ENCODE measurements around the gene RIPK4.

Gene RIPK4

DNA sequence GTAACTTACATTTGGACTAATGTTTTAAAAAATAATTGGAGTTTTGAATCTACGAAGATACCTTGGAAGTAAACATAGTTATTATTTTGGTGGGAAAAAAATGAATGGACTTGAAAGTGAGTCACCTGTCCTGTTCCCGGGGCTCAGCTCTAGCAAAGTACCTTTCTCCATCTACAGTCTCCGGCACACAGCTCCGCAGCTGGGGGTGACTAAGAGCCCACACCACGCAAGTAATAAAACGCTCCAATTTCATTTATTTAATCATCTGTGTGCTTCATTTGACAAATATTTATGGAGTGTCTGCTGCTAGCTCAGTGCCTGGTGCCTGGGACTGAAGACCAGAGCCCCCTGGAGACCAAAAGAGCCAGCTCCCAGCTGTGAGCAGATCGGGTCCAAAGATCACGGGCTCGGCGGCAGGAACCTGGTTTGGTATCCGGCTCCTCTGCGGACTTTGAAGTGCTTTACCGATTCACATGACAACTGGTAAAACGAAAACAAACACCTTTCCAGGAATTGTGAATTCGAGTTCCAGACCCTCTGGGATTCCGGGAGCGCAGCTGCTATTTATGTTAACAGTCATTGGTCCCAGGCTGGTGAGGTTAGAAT is 1.7 kb upstream of the RIPK4 start:
- peak; percentile 58 for DNase-seq

DNA sequence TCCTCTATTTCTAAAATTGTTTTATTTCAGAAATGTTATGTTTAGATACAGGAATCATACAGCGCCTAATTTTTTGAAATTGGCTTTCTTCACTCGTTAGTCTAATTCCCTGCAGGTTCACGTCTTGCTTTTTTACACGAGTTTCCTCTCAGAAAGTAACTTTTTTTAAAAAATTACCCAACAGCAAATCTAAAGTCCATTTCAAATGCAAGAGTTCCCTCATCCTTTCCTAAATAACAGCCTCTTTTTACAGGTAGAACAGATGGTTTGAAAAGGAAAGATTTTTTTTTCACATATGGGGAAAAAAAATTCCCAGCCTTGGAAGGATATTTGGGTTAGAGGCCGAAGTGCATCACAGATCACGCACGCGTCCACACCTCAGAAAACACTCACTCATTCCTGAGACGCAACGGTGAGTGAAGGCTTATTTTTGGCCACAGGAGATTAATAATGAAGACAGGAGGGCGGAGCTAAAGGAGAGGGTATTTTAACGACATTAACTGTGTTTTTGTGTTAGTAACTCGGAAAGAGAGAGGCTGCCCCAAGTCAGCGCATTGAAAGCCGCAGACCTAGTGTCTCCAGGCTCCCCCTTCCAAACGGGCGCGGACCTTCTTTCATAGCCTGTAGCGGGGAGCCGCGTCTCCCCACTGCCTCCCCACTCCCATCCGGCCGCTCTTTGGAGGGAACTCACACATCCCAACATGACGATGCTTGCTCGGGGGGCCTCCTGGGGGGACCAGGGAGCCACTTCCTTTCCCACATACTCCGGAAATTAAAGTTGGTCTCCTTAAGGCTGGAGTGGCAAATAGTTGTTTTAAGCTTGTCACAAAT is 969 bp upstream of the RIPK4 start:
- no peak for DNase-seq

DNA sequence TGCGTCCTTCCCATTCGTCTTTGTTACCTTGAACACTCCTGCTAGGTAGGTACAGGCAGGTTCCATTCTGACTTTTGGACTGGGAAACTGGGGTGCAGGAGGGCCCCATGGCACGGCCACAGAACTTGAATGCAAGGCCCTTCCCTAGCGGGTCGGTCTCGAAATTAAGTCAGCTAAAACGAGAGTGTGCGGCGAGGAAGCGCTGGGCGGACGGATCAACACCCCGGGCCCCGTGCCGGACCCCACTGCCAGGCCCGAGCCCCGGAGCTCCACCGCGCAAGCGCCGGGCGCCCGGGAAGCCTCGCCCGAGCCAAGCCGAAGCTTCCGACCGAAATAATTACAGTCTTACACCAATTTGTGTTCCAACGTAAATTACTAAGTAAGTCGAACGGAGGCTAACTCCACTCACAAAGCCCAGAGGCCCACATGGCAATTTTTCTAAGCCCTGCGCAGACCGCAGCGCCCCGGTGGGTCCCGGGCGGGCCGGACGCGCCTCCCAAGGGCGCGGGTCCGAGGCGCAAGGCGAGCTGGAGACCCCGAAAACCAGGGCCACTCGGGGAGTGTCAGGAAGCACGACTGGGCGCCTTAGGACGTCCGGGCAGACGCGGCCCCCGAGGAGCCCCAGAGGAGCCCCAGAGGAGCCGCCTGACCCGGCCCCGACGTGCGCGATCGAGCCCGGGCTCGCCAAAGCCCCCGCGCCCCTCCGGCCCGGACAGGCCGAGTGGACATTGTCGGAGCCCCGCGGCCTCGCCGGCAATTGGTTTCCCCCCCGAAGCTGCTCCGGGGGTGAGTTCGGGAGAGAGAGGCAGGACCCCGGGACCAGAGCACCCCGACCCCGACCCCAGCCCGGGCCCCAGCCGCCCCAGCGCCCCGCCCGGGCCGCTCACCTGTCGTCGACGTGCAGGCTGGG is 624 bp downstream of the RIPK4 start:
- DNase-seq, result no peak

DNA sequence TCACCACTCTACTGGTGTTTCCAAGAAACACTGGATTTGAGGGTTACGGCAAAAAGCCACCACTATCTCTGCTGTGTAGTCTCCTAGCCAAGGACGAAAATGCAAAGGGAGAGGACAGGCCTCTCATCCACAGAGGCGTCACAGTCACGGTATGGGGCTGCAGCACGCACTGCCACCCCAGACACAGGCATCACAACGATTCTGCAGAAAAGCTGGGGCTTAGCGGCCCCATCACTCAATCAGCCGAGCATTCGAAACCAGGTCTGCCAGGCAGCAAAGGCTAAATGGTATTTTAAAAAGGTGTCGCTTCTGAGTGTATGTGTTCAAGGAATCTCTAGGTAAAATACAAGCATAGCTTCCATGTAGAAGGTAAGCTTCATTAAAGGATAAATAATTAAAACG is 1.4 kb downstream of the RIPK4 start:
- DNase-seq, result no peak

DNA sequence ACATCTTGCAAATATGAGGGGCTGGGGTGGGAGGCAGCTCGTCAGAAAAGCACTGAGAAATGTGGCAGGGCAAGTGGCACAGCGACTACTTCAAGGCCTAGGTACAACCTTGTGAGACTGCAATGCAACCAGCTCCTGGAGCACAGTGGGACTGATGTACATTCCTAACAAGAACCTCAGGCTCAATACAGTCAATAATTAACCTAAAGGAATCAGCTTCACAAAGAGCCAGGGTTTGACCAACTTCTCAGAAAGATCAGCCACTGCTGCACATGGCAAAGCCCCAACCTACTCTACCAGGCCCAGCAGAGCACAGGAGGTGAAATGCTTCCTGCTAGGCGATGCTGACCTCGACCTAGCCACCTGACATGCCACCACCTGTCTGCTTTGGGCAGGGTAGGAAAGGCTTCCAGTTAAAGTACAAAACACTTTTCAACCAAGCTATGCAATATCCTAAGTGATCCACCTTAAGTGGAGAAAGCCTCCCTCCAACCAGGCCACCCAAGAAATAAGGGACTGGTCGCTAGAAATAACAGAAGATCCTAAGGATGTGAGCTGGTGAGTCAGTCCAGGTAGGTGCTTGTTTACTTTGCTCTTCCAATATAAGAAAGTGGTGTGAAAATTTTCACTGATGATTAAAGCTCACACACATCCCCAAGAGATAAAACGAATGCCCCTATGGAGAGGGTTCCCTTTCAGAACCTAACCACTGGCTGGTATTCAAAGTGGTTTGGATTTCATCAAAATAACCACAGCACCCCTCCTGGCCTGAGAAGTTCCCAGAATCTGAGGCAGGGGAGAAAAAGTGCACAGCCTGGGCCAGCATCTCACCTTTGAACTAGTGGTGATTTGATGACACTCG is 2.1 kb downstream of the RIPK4 start:
- DNase-seq, result peak; percentile 15

DNA sequence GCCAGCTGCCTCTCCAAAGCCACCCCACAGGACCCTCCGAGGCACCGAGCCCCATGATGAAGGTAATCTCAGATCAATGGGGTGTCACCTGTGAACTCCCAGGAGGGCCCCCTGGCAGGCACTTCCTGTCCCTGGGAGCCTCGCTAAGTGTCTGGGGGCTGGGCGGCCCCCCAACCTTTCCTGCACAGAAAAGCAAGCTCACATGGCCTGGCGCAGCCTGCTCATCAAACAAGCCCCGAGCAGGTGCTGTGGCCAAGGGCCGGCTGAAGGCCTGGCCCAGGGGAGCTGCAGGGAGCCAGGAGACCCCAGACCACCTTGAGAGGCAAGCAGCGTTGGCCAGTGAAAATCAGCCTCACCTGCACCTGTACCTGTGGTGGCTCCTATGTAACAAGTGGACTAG is 2.9 kb downstream of the RIPK4 start:
- DNase-seq, result no peak

DNA sequence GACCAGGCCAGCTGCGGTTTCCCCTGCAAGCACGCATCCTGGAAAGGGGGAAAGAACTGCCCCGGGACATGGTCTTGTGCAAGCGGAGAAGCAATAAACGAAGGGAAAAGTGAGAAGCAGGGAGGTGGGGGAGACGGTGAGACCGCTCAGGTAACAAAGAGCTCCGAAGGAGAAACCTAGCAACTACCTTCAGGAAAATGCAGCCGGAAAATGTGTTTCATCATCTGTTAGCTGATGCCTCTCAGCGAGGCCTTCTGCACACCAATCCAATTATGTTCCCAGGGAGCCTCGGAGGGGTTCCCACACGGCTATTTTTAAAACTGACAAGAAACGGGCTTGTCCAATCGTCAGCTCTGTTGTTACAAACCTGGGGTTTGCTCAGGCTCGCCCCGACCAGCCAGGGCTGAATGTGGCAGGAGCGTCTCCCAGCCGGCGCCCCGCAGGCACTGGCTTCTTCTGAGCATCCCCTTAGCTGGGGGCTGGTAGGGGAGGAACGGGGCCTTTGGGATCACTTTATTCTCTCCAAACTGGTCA is 3.4 kb downstream of the RIPK4 start:
- DNase-seq, result no peak

DNA sequence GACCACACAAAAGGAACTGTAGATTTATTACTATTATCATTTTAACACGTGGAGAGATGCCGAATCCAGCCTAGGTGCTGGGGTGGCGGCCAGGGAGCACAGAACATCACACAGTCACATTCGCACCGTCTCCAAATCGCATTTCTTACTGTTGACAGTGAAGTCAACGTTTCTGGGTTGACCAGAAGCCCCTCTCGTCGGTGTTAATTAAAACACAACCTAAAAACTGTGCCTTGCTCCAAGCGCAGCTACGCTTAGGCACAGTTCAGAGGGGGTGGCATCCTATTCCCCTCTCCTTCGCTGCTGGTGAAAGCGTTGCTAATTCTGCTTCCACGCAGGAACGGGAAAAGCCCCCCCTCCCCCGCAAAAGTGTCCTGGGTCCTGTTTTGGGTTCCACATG is 4.1 kb downstream of the RIPK4 start:
- DNase-seq, result no peak

DNA sequence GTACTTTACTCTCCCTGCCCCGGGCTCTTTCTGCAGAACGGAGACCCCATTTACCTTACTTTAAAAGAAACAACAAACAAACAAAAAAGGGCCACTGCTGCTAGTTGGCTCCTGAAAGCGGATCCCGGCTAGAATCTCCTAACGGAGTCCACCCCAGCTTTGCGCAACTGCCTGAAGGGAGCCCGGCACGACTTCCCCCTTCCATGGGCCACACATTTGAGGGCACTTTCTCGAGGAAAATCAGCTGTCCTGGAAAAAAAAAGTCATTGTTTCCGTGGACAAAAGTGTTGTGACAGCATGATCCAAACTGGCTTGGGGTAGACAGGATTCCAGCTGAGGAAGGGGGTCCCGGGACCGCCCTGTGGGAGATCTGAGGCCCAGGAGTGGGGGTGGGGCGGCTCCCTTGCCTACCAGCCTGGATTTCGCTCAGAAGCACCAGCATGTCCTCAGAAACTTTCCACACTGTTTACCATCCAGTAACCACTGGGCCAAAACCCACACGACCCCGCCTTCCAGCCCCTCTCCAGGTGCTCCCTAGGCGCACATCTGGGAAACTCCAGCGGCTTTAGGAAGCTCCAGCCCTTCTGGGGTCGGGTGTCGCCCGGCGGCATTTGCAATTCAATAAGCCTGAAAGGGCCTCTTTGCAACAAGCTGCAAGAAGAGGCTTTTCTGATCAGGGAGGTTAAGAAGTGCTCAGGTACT is 4.8 kb downstream of the RIPK4 start:
- no peak for DNase-seq

DNA sequence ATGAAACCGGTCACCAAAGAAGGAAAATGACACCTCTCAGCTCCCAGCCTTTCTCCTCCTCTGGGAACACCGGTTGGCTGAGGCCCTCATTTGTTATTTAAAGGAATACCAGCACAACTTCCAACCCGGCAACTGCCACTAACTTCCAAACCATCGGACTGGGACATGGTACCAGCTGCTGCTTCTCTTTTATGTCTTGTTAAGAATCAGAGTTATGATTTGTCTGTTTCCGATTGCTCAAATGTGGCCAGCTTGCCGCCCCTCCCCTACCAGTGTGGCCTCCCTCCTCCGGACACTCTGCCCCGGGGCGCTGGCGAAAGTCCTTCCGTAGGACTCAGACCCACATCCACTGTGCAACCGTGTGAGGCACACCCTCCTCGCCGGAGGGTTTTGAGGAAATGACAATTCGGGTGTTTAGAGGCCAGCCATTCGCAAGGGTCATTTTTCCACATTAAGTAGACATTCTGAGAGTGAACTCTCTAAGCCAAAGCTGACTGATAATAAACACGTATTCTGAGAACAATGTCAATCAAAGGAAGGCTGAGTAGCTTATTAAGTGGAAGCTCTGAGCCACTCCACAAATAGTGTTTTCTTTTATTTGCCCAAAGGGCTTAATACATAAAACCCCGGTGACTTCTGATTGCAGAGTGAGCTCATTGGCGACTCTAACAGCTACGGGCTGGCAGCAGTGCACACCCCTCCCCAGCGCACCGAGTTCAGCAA is 5.5 kb downstream of the RIPK4 start:
- peak; percentile 32 for DNase-seq

DNA sequence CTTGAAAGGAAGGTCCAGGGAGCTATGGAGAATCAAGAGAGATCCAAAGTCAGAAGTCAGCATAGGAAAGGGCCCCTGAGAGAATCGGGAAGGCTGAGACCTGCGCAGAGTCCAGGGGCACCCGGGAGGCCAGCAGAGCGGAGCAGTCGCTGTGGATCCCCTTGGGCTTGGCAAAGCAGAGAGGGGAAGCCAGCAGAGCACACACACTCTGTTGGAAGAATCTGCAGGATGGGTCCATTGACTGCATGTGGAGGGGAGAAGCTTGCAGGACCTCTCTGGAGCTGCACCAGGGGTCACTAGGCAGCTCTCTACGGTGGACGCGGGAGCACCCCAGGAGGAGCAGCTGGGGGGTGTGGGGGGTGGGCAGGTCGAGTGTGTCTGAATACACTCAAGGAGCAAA is 6.4 kb downstream of the RIPK4 start:
- no peak for DNase-seq

DNA sequence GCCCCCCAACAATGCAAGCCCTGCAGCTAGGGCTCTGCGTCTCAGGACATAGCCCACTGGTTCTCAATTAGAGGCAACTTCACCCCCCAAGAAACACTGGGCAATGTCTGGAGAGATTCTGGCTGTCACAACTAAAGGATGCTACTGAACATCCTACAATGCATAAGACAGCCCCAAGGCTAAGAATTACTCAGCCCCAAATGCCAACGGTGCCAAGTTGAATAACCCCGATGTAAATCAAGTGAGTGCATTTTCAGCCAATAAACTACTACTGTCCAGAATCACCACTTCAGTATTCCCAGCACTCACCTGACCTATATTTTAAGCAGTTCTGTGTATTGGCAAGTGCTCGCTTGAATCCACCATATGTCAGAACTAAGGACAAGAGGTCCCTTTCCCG is 6.9 kb downstream of the RIPK4 start:
- no peak for DNase-seq

DNA sequence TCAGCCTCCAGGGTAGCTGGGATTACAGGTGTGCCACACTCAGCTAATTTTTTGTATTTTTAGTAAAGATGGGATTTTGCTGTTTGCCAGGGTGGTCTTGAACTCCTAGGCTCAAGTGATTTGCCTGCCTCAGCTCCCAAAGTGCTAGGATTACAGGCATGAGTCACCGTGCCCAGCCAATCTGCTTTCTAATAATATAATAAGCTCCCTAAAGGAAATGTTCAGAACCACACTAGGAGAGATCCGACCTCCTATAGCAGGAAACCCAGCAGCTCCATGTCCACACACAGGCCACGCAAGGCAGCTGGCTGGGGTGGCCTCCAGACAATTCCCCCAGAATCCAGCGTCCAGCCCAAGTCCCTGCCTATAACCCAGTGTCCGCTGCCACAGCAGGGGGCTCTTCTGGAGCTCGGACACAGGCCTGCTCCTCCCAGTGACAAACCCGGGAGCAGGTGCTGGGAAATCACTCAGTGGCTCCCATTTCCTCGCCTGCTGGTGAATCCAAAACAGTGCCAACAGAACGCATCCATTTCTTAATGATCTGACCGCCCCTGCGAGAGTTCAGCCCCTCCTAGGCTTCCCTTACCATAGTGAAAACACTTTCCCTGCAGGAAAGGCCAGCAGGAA is 7.5 kb downstream of the RIPK4 start:
- no peak for DNase-seq

DNA sequence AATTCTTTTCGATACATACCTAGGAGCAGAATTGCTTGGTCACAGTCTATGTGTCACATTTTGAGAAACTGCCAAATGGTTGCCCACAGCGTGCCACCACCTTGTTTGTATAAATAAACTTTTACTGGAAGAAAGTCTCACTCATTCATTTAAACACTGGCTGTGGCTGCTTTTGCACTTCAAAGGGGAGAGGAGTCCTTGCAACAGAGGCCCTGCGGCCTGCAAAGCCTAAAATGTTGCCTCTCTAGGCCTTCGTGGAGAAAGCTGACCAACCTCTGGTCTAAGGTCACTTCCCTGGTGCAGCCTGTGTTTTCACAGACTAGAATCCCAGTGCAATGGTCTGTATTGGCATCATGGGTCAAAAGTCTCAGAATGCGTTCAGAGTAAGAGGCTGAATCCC is 8.3 kb downstream of the RIPK4 start:
- no peak for DNase-seq

DNA sequence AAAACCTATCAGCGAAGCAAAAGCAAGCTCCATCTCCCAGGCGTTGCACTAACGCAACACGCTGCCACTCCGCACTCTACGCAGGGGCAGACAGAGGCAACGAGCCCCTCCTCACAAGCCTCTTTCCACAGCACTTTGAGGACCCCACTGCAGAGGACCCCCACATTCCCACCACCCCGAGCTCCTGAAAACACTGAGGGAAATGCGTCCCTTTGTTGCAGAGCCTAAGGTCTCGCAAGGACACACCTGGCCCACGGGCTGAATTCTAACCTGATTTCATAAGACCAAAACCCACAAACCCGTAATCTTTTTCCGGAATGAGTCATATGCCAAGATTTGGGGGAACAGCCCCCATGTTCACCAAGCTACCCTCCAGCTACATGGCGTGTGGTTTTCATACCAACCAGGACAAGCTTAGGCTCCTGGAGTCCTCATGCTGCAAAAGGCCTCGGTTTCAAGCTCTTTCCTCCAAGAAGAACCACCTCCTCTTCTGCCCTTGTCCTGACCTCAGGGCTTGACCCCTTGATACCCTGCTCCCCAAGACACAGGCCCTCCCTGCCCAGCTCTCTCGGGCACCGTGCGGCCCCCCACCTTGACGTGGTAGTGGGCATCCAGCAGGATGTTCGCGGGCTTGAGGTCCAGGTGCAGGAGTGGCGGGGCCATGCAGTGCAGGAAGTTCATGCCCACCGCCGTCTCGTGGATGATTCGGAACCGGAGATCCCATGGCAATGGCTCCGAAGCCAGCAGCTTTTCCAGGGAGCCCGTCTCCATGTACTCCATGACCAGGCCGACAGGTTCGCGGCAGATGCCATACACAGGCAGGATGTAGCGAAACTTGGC is 10.7 kb downstream of the RIPK4 start:
- no peak for DNase-seq

DNA sequence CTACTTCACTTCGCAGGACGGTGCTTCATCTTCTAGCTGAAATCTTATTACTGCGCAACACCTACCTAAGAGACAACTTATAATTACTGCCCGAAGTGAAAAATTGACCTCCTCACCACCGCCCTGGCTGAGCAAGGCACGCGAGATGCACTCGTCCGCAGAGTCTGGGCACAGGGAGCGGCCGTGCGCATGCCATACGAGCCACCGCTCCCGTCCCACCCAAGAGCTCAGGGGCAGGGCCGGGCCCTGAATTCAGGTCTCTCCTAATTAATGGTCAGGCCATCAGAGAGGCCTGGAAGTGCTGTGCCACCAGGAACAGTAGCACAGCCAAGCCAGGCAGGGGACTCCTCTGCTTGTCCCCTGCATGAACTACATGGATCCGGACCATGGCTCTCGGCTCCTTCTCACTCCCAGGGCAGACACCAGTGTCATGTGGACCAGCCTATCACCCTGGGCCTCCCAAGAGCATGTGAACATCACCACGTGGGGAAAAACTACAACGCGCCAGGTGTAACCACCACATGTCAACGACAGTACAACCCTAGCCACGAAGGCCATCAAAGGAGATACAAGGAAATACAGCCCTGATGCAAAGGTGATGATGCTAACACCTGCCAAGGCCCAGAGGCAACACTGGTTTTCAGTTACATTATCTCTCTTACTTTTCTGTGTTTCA is 11.5 kb downstream of the RIPK4 start:
- no peak for DNase-seq

DNA sequence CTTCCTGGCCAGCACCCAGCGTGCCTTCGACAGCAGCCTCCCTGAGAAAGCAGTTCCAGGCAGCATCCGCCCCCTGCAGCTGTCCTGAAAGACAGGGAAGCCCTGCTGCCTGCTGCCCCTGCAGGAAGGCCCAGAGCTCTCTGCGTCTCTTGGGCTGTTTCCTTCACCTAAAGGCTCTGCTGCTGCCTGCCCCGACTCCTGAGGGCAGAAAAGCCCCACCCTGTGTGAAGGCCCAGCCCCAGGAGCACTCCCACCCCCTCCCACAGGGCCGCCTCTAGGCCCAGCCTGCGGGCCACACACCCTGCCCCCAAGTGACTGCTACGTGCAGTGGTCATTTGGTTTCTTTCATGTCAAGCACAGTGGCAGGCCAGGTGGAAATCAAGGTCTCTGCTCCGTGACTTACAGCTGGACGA is 12.4 kb downstream of the RIPK4 start:
- DNase-seq, result no peak

DNA sequence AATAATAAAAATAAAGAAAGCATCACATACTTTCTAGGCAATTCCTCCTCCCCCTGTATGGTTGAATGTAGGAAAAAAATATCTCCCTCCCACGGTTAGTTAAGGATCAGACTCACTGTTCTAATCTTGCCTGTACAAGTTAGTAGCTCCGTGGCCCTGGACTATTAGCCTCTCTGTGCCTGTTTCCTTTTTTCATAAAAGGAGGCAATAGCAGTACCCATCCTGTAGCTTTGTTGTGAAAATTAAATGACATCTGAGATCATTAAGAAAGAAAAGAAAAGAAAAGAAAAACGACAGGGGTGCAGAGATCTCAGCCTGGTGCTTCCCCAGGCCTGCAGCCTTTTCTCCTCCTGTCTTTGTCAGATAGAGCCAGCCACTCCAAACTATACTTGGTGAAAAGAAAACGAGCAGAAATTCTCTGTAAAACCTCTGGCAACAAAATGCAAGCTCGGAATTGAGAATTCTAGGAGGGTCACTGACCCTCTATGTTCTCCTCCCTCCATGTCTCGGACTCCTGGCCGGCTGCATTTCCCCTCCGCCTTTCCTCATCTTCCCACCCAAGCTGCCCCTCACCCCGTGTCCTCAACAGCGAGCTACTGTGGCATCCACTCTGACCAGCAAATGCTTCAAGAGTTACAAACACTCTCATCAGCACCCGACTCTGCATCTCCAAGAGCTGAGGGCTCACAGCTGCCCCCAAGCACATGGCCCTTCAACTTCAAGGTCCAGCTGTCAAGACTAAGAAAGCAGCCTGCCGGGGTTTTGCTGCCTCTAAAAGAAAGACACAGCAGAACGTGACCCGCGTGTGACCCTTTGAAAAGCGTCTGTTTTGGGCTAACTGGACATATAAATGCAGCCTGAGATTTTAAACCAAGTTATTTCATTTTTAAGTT is 13.6 kb downstream of the RIPK4 start:
- no peak for DNase-seq

Data from NCI-H2029 treated with DMSO at 0.1 percent for 48 hours (cell line).